BLaER1 (cell line): ENCODE measurements around the gene PTOV1.
A peak's percentile ranks its signal among the peaks of the same experiment; 100 is the strongest.

ENCODE experiments used
- H3K27ac ChIP-seq: shearing (Covaris generic); formaldehyde crosslinking; 2 replicates; pipeline ENCODE4 v1.8.1; 2022
- H3K27me3 ChIP-seq: shearing (Covaris generic); formaldehyde crosslinking; 2 replicates; pipeline ENCODE4 v1.8.1; 2022
- H3K36me3 ChIP-seq: shearing (Covaris generic); formaldehyde crosslinking; 2 replicates; pipeline ENCODE4 v1.8.1; 2022
- H3K4me1 ChIP-seq: shearing (Covaris generic); formaldehyde crosslinking; 2 replicates; pipeline ENCODE4 v1.8.1; 2022
- H3K4me2 ChIP-seq: shearing (Covaris generic); formaldehyde crosslinking; 2 replicates; pipeline ENCODE4 v1.8.1; 2022
- H3K4me3 ChIP-seq: shearing (Covaris generic); formaldehyde crosslinking; 2 replicates; pipeline ENCODE4 v1.8.1; 2022
- H3K9ac ChIP-seq: shearing (Covaris generic); formaldehyde crosslinking; 2 replicates; pipeline ENCODE4 v1.8.1; 2022
- H3K9me3 ChIP-seq: shearing (Covaris generic); formaldehyde crosslinking; 2 replicates; pipeline ENCODE4 v1.8.1; 2022
- H4K20me1 ChIP-seq: shearing (Covaris generic); formaldehyde crosslinking; 2 replicates; pipeline ENCODE4 v1.8.1; 2022
- Cebpa-rat ChIP-seq: shearing (Covaris generic); IDR thresholded peaks from 2 replicates; pipeline ENCODE4 v1.8.1; 2022

PTOV1 gene

GRCh38 chr19:49850487-49851342 is at the start of gene PTOV1:
Gene PTOV1 (plus strand): TSS chr19:49851159.
- Histone ChIP-seq H3K36me3 (peaks cover 24% of the 10 kb centered on the region), H3K27ac (peak within 1 kb of the TSS; percentile 95), H3K4me3 (peak within 1 kb of the TSS; percentile 94), H4K20me1 (peaks cover 41% of the 10 kb centered on the region), H3K4me1 (peaks cover 45% of the 10 kb centered on the region), H3K4me2 (peak within 1 kb of the TSS; percentile 99), H3K27me3 (no peaks in the 10 kb centered on the region), H3K9ac (peak within 1 kb of the TSS; percentile 95), H3K9me3 (peaks cover 8% of the 10 kb centered on the region; the same call in 1 of the 2 replicates)
- no peak for TF ChIP-seq Cebpa-rat

GRCh38 chr19:49801401-49801888 is 49.5 kb upstream of the PTOV1 start:
- Histone ChIP-seq H3K27ac (no peak overlapping the region), H3K4me1 (peaks cover 14% of the 10 kb centered on the region), H3K4me3 (no peak overlapping the region), H4K20me1 (no peaks in the 10 kb centered on the region), H3K9me3 (no peaks in the 10 kb centered on the region), H3K4me2 (peak overlapping the region; percentile 66; the same call in 1 of the 2 replicates), H3K36me3 (peaks cover 93% of the 10 kb centered on the region), H3K9ac (no peak overlapping the region), H3K27me3 (no peaks in the 10 kb centered on the region)
- no peak for TF ChIP-seq Cebpa-rat

GRCh38 chr19:49801966-49802661 is 48.8 kb upstream of the PTOV1 start:
- peak overlapping the region; percentile 35; the same call in 1 of the 2 replicates for H3K27ac ChIP-seq

GRCh38 chr19:49802836-49803528 is 48.0 kb upstream of the PTOV1 start:
- no peak overlapping the region for H3K9ac ChIP-seq
- no peaks in the 10 kb centered on the region for H3K27me3 ChIP-seq
- H3K4me3 ChIP-seq, result no peak overlapping the region
- peak overlapping the region; percentile 66 for H3K4me2 ChIP-seq
- 0 out of 2 replicates have a peak overlapping the region, but pooled peaks have one; percentile 35 for H3K27ac ChIP-seq
- H3K9me3 ChIP-seq, result no peaks in the 10 kb centered on the region
- peaks cover 25% of the 10 kb centered on the region for H3K4me1 ChIP-seq
- H4K20me1 ChIP-seq, result no peaks in the 10 kb centered on the region
- peaks cover 89% of the 10 kb centered on the region for H3K36me3 ChIP-seq
- no peak for TF ChIP-seq Cebpa-rat

More at GRCh38 chr19:49801966-49802661, 48.8 kb upstream of the PTOV1 start:
- Histone ChIP-seq H3K4me1 (peaks cover 16% of the 10 kb centered on the region), H3K9me3 (no peaks in the 10 kb centered on the region), H3K4me2 (peak overlapping the region; percentile 66), H3K27me3 (no peaks in the 10 kb centered on the region), H3K36me3 (peaks cover 90% of the 10 kb centered on the region), H3K9ac (no peak overlapping the region), H3K4me3 (no peak overlapping the region), H4K20me1 (no peaks in the 10 kb centered on the region)
- no peak for TF ChIP-seq Cebpa-rat

GRCh38 chr19:49803529-49803856 is 47.5 kb upstream of the PTOV1 start:
- TF ChIP-seq Cebpa-rat, result no peak
- peaks cover 83% of the 10 kb centered on the region for H3K36me3 ChIP-seq

GRCh38 chr19:49805822-49806619 is 44.9 kb upstream of the PTOV1 start:
- no peaks in the 10 kb centered on the region for H4K20me1 ChIP-seq
- no peaks in the 10 kb centered on the region for H3K27me3 ChIP-seq
- H3K4me2 ChIP-seq, result no peak overlapping the region
- H3K9ac ChIP-seq, result no peak overlapping the region
- H3K4me1 ChIP-seq, result peaks cover 40% of the 10 kb centered on the region
- H3K9me3 ChIP-seq, result no peaks in the 10 kb centered on the region
- no peak overlapping the region for H3K27ac ChIP-seq
- no peak overlapping the region for H3K4me3 ChIP-seq
- peaks cover 58% of the 10 kb centered on the region for H3K36me3 ChIP-seq
- TF ChIP-seq Cebpa-rat, result no peak

More at GRCh38 chr19:49803529-49803856, 47.5 kb upstream of the PTOV1 start:
- Histone ChIP-seq H3K4me3 (no peak overlapping the region), H3K27me3 (no peaks in the 10 kb centered on the region), H4K20me1 (no peaks in the 10 kb centered on the region), H3K4me1 (peaks cover 30% of the 10 kb centered on the region), H3K9ac (no peak overlapping the region), H3K27ac (no peak overlapping the region), H3K4me2 (no peak overlapping the region), H3K9me3 (no peaks in the 10 kb centered on the region)

GRCh38 chr19:49806620-49806959 is 44.4 kb upstream of the PTOV1 start:
- Histone ChIP-seq H3K4me2 (no peak overlapping the region), H3K4me3 (no peak overlapping the region), H4K20me1 (no peaks in the 10 kb centered on the region), H3K27me3 (no peaks in the 10 kb centered on the region), H3K36me3 (peaks cover 54% of the 10 kb centered on the region), H3K27ac (no peak overlapping the region), H3K4me1 (peaks cover 40% of the 10 kb centered on the region), H3K9me3 (no peaks in the 10 kb centered on the region), H3K9ac (no peak overlapping the region)
- no peak for TF ChIP-seq Cebpa-rat

- Histone ChIP-seq H3K27me3 (no peaks in the 10 kb centered on the region), H3K4me3 (no peak overlapping the region), H3K4me1 (peaks cover 35% of the 10 kb centered on the region), H3K36me3 (peaks cover 49% of the 10 kb centered on the region), H3K9ac (no peak overlapping the region), H3K9me3 (no peaks in the 10 kb centered on the region), H3K27ac (peak overlapping the region; percentile 35; the same call in 1 of the 2 replicates), H3K4me2 (peak overlapping the region; percentile 42), H4K20me1 (no peaks in the 10 kb centered on the region)
- no peak for TF ChIP-seq Cebpa-rat
These were observed 43.7 kb upstream of the PTOV1 start for GRCh38 chr19:49807058-49807903.
